ENCODE data around the gene PPP3CA. TPM values are rescaled to one million over a fixed set of nuclear protein-coding genes. Genes with fewer than 3 reads are reported as not detected.

Gene PPP3CA
- total RNA-seq, 8 experiments from 2014 or later = 18.6 to 68.7 (median 22.6) TPM

DNA sequence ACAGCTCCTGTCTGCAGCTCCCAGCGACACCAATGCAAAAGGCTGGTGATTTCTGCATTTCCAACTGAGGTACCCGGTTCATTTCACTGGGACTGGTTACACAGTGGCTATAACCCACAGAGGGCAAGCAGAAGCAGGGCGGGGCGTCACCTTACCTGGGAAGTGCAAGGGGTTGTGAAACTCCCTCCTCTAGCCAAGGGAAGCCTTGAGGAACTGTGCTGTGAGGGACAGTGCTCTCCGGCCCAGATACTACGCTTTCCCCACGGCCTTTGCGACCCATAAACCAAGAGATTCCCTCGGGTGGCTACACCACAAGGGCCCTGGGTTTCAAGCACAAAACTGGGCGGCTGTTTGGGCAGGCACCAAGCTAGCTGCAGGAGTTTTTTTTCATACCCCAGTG is 218.9 kb downstream of the PPP3CA start:
- in situ Hi-C loops (cut with MboI; ENCODE audit: low pct_unique_long_range_greater_than_20kb in 2 of 9, low sequenced_read_pairs in 9 of 9, unreplicated experiment in 9 of 9) = loop anchor here in 1 of 9 experiments (25.0 kb wide), 1 partner anchor 216 kb away; no protein-coding TSS in a partner anchor
- no peak overlapping the region for H3K4me3 ChIP-seq
- H3K27ac ChIP-seq = no peak overlapping the region
- 83 to 100% (median 96%) methylated on average over 1 to 5 of the region's 10 CpGs; no CpG with 5 or more reads in 2 of the 10 experiments for WGBS, 10 experiments
- no peaks in the 10 kb centered on the region for H3K4me1 ChIP-seq (replicated peaks in 1 of 2)
- ATAC-seq (replicated peaks in 6 of 8) = no peak

DNA sequence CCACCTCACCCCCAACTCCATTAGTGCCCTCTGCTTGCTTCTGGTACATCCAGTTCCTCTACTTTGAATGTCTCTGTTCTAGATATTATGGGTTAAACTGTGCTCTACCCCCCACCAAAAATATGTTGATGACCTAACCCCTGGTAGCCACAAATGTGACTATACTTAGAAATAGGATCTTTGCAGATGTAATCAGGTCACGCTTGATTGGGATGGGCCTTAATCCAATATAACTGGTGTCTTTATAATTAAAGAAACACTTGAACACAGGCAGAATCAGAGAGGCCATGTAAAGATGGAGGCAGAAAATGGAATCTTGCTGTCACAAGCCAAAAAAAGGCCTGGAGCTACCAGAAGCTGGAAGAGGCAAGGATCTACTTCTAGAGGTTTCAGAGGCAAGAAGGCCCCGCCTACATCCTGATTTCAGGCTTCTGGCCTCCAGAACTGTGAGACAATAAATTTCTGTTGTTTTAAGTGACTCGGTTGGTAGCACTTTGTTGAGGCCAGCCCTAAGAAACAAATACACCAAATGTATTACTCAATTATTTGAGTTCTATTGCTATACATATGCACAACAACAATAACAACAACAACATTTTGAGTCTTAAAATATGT is 220.0 kb downstream of the PPP3CA start:
- in situ Hi-C loops (cut with MboI; ENCODE audit: low pct_unique_long_range_greater_than_20kb in 2 of 9, low sequenced_read_pairs in 9 of 9, unreplicated experiment in 9 of 9) = loop anchor here in 1 of 9 experiments (25.0 kb wide), 1 partner anchor 215 kb away; no protein-coding TSS in a partner anchor
- ATAC-seq (replicated peaks in 6 of 8) = no peak
- Histone ChIP-seq H3K27ac (no peak overlapping the region), H3K4me3 (no peak overlapping the region), H3K4me1 (replicated peaks in 1 of 2) (no peaks in the 10 kb centered on the region)
- 55 to 100% (median 97%) methylated on average over 1 to 3 of the region's 3 CpGs; no CpG with 5 or more reads in 2 of the 10 experiments for WGBS, 10 experiments

DNA sequence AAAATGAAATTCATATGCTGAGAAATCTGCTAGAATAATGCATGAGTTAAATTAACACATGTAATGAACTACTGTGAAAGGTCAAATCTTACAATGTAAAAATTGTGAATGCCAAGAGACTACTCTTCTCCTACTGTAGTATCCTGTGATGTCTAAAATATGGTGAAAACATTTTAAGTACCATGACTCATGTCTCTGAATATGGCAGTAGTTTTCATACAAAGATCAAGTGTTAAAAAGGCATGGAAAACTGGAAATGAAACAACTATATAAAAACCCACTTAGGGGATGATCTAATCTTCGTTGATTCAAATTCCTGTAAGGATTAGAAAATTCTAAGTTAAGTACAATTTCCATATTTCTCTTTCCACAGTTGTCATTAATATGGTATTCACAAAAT is 221.3 kb downstream of the PPP3CA start:
- no peak overlapping the region for H3K4me3 ChIP-seq
- no peak overlapping the region for H3K27ac ChIP-seq
- H3K4me1 ChIP-seq (replicated peaks in 1 of 2) = no peaks in the 10 kb centered on the region
- peak in 5 of 8 experiments; percentile 45 to 93 (median 92) for ATAC-seq (replicated peaks in 6 of 8)
- in situ Hi-C loops (cut with MboI; ENCODE audit: low pct_unique_long_range_greater_than_20kb in 2 of 9, low sequenced_read_pairs in 9 of 9, unreplicated experiment in 9 of 9) = loop anchor here in 1 of 9 experiments (25.0 kb wide), 1 partner anchor 214 kb away; no protein-coding TSS in a partner anchor
- WGBS, 10 experiments = 0 to 100% (median 48%) methylated on average over 1 of the region's 1 CpG; no CpG with 5 or more reads in 2 of the 10 experiments

DNA sequence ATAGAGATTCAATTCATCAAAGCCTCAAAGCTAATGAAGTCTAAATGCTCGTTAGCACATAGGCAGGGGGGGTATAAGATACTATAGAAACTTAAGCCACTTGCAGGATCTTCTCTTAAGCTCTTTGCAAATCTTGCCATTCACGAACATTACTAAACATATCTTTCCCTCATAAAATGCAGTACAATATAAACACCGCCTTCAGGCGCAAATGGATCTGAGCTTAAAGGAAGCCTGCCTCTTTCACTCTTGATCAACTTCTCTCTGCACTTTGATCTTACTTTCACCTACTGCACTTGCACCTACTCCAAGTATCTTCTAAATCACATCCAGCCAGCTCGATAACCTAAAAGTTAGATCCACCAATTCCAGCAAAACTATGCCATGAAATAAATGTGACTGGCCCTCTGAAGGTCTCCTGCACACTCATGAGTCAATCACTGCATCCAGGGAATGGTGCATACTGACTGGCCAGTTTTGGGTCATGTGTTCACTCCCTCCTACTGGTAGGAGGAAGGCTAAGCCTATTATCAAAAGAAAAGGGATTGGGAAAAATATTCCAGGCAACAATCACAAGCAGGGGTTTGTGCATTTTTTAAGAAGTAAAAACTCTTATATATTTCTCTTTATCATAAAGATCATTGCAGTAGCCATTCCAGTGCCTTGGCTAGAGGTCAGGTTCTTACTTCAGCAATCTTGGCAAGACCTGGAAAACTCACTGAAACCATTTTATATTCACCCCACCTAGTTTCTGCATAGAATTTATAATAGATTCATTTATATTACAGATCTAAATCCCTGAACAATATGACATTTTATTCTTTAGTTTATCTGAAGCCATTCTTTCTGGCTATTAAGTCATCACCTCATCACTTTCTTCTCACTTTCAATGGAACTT is 222.0 kb downstream of the PPP3CA start:
- 63 to 100% (median 93%) methylated on average over 1 to 5 of the region's 5 CpGs for WGBS, 10 experiments
- no peak overlapping the region for H3K27ac ChIP-seq
- peak in 3 of 8 experiments; percentile 44 to 57 (median 57) for ATAC-seq (replicated peaks in 6 of 8)
- no peaks in the 10 kb centered on the region for H3K4me1 ChIP-seq (replicated peaks in 1 of 2)
- H3K4me3 ChIP-seq = no peak overlapping the region
- in situ Hi-C loops (cut with MboI; ENCODE audit: low pct_unique_long_range_greater_than_20kb in 2 of 9, low sequenced_read_pairs in 9 of 9, unreplicated experiment in 9 of 9) = loop anchor here in 1 of 9 experiments (25.0 kb wide), 1 partner anchor 213 kb away; no protein-coding TSS in a partner anchor

DNA sequence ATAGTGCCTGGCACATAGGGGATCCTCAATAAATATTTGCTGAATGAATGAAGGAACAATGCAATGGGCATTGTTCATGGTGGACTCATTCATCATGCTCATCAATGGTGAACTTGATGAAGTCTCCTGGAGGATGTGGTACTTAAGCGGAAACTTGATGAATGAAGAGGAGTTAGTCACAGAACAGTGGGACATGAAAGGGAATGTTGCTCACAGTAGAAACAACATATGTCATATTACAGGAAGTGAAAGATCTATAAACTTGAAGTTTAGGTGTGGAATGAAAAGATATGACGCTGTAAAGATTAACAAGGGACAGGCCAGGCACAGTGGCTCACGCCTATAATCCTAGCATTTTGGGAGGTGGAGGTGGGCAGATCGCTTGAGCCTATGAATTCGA is 224.1 kb downstream of the PPP3CA start:
- in situ Hi-C loops (cut with MboI; ENCODE audit: low pct_unique_long_range_greater_than_20kb in 2 of 9, low sequenced_read_pairs in 9 of 9, unreplicated experiment in 9 of 9) = no loop called here
- no peak overlapping the region for H3K27ac ChIP-seq
- no peak for ATAC-seq (replicated peaks in 6 of 8)

DNA sequence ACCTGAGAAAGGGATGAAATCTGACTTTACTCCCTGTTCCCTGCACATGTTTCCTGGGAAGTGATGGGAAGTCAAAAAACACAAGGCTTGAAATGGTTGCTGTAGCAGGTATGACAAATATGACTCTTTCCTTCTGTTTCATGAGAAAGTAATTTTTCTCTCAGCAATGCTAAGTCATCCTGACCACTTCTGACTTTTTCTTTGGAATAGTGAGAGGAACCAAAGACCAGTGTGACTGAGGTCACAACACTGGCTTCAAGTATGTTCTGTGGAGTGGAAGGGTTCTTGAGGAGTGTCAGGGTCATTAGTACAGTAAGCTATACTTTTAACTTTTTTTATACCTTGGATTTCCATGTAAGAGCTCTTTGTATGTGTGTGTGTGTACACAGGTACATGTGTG is 225.3 kb downstream of the PPP3CA start:
- ATAC-seq (replicated peaks in 6 of 8) = no peak
- in situ Hi-C loops (cut with MboI; ENCODE audit: low pct_unique_long_range_greater_than_20kb in 2 of 9, low sequenced_read_pairs in 9 of 9, unreplicated experiment in 9 of 9) = no loop called here
- Histone ChIP-seq H3K27ac (no peak overlapping the region), H3K4me3 (no peak overlapping the region), H3K4me1 (replicated peaks in 1 of 2) (no peaks in the 10 kb centered on the region)

More for the DNA sequence above, 224.1 kb downstream of the PPP3CA start:
- Histone ChIP-seq H3K4me3 (no peak overlapping the region), H3K4me1 (replicated peaks in 1 of 2) (no peaks in the 10 kb centered on the region)
- 87 to 100% (median 92%) methylated on average over 1 to 4 of the region's 5 CpGs; no CpG with 5 or more reads in 2 of the 10 experiments for WGBS, 10 experiments

DNA sequence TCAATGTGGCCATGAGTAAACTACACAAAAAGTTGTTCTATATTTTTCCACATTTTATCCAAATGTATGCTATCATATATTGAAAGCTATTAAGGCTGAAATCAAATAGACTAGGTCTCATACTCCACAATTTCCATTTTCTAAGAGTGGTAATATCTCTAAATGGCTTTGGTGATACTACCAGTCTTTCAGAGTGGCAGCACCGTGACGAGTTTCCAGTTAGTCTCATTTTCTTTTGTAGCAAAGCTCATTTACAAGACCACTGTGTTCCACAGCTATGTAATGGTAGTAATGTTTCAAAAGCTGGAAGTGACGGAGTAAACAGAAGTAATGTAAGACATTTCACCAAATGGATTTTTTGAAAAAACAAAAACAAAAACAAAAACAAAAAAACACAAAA is 228.2 kb downstream of the PPP3CA start:
- WGBS, 10 experiments = 57 to 100% (median 84%) methylated on average over 1 to 3 of the region's 3 CpGs
- H3K4me3 ChIP-seq = no peak overlapping the region
- no peak overlapping the region for H3K27ac ChIP-seq
- in situ Hi-C loops (cut with MboI; ENCODE audit: low pct_unique_long_range_greater_than_20kb in 2 of 9, low sequenced_read_pairs in 9 of 9, unreplicated experiment in 9 of 9) = no loop called here
- peak in 1 of 8 experiments; percentile 23 for ATAC-seq (replicated peaks in 6 of 8)
- H3K4me1 ChIP-seq (replicated peaks in 1 of 2) = peaks cover 0 to 2% of the 10 kb centered on the region in 2 donors

DNA sequence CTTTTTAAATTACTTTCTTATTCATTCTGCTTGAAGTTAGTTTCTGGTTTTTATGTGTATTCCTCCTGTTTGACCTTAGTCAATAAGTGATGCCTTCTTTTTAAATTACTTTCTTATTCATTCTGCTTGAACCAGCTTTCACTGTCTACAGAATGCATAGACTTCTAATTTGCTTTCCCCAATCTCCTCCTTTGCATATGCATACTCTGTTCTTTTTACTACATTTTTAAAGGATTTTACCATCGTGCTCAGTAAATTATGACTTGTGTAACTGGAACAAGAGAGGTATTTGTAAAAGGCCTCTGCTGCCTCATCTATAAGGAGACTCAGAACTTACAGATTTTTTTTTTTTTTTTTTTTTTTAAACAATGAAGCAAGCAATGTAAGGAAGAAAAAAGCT is 228.7 kb downstream of the PPP3CA start:
- in situ Hi-C loops (cut with MboI; ENCODE audit: low pct_unique_long_range_greater_than_20kb in 2 of 9, low sequenced_read_pairs in 9 of 9, unreplicated experiment in 9 of 9) = no loop called here
- WGBS, 10 experiments = 0 to 43% (median 0%) methylated on average over 1 of the region's 1 CpG; no CpG with 5 or more reads in 2 of the 10 experiments
- peak in 3 of 8 experiments; percentile 57 to 86 (median 62) for ATAC-seq (replicated peaks in 6 of 8)
- Histone ChIP-seq H3K27ac (no peak overlapping the region), H3K4me3 (no peak overlapping the region), H3K4me1 (replicated peaks in 1 of 2) (peaks cover 0 to 2% of the 10 kb centered on the region in 2 donors)

DNA sequence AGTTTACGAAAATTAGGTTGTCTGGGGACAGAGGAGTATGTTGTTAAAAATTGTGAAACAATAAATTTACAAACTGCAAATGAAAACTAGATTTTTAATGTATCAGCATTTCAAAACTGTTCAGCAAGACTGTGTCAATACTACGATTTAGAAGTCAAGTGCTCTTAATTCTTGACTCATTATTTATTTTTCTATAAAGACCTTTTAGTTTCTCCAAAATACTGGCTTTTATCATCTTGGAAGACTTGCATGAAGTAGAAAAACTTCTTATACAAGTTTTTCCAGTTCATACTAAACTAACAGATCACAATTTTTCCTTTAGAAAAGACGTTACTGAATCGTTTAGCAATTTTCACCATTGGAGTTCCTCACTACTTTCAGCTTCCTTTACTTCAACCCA is 231.4 kb downstream of the PPP3CA start:
- in situ Hi-C loops (cut with MboI; ENCODE audit: low pct_unique_long_range_greater_than_20kb in 2 of 9, low sequenced_read_pairs in 9 of 9, unreplicated experiment in 9 of 9) = no loop called here
- Histone ChIP-seq H3K4me1 (replicated peaks in 1 of 2) (peaks cover 0 to 2% of the 10 kb centered on the region in 2 donors), H3K27ac (no peak overlapping the region), H3K4me3 (no peak overlapping the region)
- WGBS, 10 experiments = 57 to 100% (median 94%) methylated on average over 3 to 4 of the region's 4 CpGs
- no peak for ATAC-seq (replicated peaks in 6 of 8)

DNA sequence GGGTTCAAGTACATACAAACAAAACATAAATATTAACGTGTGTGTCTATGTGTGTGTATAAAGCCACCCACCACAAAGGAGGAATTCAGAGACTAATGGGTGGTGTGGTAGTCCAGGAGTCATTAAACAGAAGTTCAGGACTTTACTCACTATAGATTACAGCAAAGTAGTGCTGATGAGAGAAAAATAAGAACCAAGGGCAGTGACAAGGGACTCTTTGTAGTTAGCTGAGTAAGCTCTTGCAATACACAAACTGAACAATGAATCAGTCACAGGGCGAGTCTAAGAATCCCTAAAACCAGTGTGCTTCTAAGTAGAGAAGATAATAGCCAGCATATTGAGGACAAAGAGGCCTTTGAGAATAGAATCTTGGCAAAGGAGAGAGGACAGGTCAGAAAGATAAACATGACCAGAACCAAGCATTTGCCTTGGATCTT is 232.4 kb downstream of the PPP3CA start:
- no peak overlapping the region for H3K4me3 ChIP-seq
- in situ Hi-C loops (cut with MboI; ENCODE audit: low pct_unique_long_range_greater_than_20kb in 2 of 9, low sequenced_read_pairs in 9 of 9, unreplicated experiment in 9 of 9) = no loop called here

DNA sequence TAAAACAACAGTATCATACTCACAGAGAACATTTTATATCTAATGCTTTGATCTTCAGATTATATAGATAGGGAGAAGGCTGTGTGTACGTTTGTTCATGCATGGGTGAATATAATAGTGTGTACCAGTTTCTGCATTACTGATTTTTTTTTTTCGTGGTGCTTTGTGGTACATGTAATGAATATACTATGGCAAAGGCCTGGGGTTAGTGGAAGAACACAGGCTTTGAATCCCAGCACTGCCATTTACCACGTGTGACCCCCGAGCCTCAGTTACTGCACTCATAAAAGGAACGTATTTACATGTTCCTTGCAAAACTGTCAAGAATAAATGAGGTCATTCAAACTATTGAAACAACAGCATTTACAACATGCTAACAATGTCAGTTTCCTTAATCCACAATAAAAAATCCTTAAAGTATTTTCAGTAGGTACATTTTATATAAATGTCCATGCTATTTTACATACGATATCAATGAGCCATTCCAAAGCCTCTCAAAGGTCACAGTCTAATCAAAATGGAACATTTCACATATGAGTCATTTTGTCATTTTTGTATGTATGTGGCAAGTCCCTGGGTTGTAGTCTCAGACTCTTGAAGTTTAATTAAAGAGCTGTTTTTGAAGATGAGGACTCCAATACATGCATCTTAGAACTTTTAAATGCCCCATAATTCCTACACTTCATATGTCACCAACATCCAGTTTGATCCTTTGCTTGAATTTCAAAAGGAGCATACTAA is 242.8 kb downstream of the PPP3CA start:
- peak in 2 of 8 experiments; percentile 33 to 63 for ATAC-seq (replicated peaks in 6 of 8)
- Histone ChIP-seq H3K4me1 (replicated peaks in 1 of 2) (peaks cover 0 to 7% of the 10 kb centered on the region in 2 donors), H3K4me3 (no peak overlapping the region), H3K27ac (no peak overlapping the region)
- WGBS, 10 experiments = 8 to 81% (median 64%) methylated on average over 1 to 6 of the region's 6 CpGs; no CpG with 5 or more reads in 1 of the 10 experiments
- in situ Hi-C loops (cut with MboI; ENCODE audit: low pct_unique_long_range_greater_than_20kb in 2 of 9, low sequenced_read_pairs in 9 of 9, unreplicated experiment in 9 of 9) = no loop called here

More for the DNA sequence above, 232.4 kb downstream of the PPP3CA start:
- peaks cover 0 to 2% of the 10 kb centered on the region in 2 donors for H3K4me1 ChIP-seq (replicated peaks in 1 of 2)
- no peak overlapping the region for H3K27ac ChIP-seq
- ATAC-seq (replicated peaks in 6 of 8) = peak; percentile 31 to 99 (median 92)
- 10 to 86% (median 25%) methylated on average over 1 to 2 of the region's 2 CpGs; no CpG with 5 or more reads in 3 of the 10 experiments for WGBS, 10 experiments

DNA sequence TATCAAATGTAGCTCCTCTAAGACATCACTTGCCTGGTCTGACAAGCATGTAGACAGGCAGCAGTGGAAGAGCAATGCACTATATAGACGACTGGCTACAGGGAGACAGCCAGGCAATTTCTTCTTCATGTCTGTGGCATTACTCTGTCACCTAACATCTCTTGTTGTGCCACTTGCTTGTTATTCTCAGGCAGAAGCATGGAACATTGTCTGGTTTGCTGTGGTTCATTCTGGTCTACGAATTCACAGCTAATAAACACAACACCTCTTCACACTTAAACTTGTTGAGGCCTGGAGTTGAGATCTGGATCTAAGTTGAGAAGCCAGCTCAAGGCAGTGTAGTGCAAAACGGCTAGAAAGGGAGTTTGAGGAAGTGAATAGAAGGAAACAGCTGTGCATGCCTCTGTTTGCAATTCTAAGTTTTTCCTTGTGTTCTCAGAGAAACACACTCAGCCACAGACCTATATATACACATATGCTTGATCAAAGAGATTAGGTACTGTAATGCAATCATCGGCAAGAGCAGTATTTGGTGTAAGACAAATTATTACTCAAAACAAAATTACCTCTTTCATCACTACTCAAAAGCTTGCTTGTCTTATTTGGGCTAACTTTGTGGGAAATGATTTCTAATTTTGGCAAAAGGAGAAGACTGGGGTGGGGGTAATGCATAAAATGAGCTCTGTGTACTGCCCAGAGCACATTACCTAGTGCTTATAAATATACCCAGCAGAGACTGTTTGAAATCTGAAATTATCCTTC is 243.8 kb downstream of the PPP3CA start:
- 6 to 52% (median 17%) methylated on average over 4 of the region's 4 CpGs; no CpG with 5 or more reads in 6 of the 10 experiments for WGBS, 10 experiments
- ATAC-seq (replicated peaks in 6 of 8) = peak; percentile 23 to 87 (median 41)
- H3K4me1 ChIP-seq (replicated peaks in 1 of 2) = peaks cover 0 to 7% of the 10 kb centered on the region in 2 donors
- in situ Hi-C loops (cut with MboI; ENCODE audit: low pct_unique_long_range_greater_than_20kb in 2 of 9, low sequenced_read_pairs in 9 of 9, unreplicated experiment in 9 of 9) = no loop called here
- no peak overlapping the region for H3K4me3 ChIP-seq
- H3K27ac ChIP-seq = no peak overlapping the region
